Testis (tissue), 3 donors: ENCODE measurements around the gene CCL19. TPM values are rescaled to one million over a fixed set of nuclear protein-coding genes. Genes with fewer than 3 reads are reported as not detected.

Experiments
- DNase-seq: peaks from one replicate; pipeline ENCODE4 v3.0.0-alpha.2; 2019
- H3K27ac ChIP-seq, 2 donors: fragments of 200-600 bp; sonication (generic); one replicate each; pipeline ENCODE4 v1.5.1; 2019
- H3K27me3 ChIP-seq: fragments of 200-600 bp; sonication (generic); one replicate; pipeline ENCODE4 v1.5.1; 2019
- H3K36me3 ChIP-seq: fragments of 200-600 bp; sonication (generic); one replicate; pipeline ENCODE4 v1.5.1; 2017; ENCODE audit warnings: low read depth; ENCODE audit errors: missing control alignments
- H3K4me1 ChIP-seq: fragments of 200-600 bp; sonication (generic); one replicate; pipeline ENCODE4 v1.5.1; 2019
- H3K4me3 ChIP-seq, 2 donors: fragments of 200-600 bp; sonication (generic); one replicate each; pipeline ENCODE4 v1.5.1; 2017 to 2019
- H3K9me3 ChIP-seq: fragments of 200-600 bp; sonication (generic); one replicate; pipeline ENCODE4 v1.5.1; 2017
- POLR2A ChIP-seq: fragments of 450-650 bp; IDR thresholded peaks from one replicate; pipeline ENCODE4 v1.6.1; 2017; ENCODE audit warnings: antibody characterized with exemption, mild to moderate bottlenecking, moderate library complexity
- WGBS, 2 donors: methylation state at CpG; one replicate each; pipeline ENCODE4 v1.1.5; 2018; 5-methylcytosine and 5-hydroxymethylcytosine counted together
- intact Hi-C: fragments of 100-400 bp; cut with DNase I; formaldehyde crosslinking; loops from one replicate; pipeline ENCODE4 v1.15.1; 2023; ENCODE audit warnings: low total_unique reads
- polyA plus RNA-seq: library from polyadenylated mRNA; stranded (reverse); fragments of 350-450 nt; fragmentation: Illumina TruSeq; extraction: RNeasy Lipid Tissue Mini Kit (QIAGEN cat#74804); gene quantifications from one replicate; pipeline ENCODE4 v1.2.3, GENCODE V29; 2014; ENCODE audit warnings: low read depth, low replicate concordance; ENCODE audit not compliant: insufficient read depth
- total RNA-seq, 2 donors: library from RNA; depleted of rRNA; stranded (reverse); fragments of >200 nt; gene quantifications; one replicate each; pipeline ENCODE4 v1.2.3, GENCODE V29; 2016
- TF ChIP-seq, protein P1 (sequence below), 3 experiments: fragments of 450-650 bp in 2 of 3; fragments of 200-600 bp in 1 of 3; sonication (generic) in 1 of 3; IDR thresholded peaks; one replicate each; pipeline ENCODE4 v1.5.1; 2016 to 2019; ENCODE audit warnings: antibody characterized with exemption in 3 of 3, mild to moderate bottlenecking in 2 of 3, moderate library complexity in 1 of 3

The CCL19 gene
- total and polyA plus RNA-seq, 3 donors from 2014 or later: 15.5 TPM; not detected in 2

DNA sequence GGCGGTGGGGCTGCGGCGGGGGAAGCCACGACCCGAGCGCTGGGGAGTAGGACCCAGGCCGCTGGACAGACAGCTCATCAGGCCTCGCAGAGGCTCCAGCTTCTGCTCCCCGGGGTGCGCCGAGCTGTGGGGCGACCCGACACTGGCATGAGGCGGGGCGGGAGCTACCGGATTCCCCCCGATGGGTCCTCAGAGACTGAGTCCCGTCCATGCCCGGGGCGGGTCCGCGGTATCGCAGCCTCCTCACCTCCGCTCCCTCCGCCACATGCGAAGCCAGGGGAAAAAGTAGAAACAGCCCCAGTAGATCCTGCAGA lies 26.1 kb downstream of the CCL19 start:
- intact Hi-C loops: no loop called here

DNA sequence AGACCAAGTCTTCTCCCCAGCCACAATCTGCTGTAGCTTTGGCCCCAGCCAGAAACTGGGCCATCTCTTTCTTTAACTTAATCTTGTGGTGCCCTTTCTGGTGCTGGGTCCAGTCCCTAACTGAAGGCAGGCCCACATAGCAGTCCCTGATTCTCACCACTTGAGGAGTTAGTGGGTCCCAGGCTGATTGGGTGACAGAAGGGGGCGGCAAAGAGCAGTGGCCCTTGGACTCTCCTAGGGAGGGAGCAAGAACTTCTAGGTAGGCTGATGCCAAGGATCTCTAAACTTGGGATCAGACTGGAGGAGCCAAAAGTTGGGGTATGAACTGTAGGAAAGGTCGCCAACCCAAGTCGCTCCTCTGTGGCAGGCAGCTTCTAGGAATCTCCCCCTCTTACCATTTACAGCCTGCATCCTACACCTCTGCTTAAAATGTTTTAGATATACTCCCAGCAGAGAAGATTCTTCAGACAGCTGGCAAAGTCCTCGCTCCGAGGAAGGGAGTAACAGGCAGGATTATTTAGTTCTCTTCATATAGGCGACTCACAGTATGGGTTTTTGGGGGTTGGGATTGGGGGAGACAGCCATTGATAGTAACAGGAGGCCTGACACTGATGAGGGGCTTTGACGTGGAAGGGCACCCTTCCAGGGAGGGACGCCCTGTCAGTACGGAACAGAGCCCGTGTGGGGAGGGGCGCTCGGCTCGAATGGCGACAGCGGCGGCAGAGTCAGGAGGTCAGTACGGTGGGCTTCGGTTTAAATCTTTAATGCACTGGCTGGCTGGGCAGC lies 26.6 kb downstream of the CCL19 start:
- peaks cover 16% of the 10 kb centered on the region for H3K4me1 ChIP-seq
- H3K27ac ChIP-seq: peak overlapping the region; percentile 98 to 100
- intact Hi-C loops: no loop called here
- H3K27me3 ChIP-seq: no peaks in the 10 kb centered on the region
- H3K36me3 ChIP-seq: no peaks in the 10 kb centered on the region
- no peaks in the 10 kb centered on the region for H3K9me3 ChIP-seq
- WGBS, 2 donors: 12 to 26% methylated on average over 9 to 18 of the region's 18 CpGs
- TF ChIP-seq, protein P1, sequence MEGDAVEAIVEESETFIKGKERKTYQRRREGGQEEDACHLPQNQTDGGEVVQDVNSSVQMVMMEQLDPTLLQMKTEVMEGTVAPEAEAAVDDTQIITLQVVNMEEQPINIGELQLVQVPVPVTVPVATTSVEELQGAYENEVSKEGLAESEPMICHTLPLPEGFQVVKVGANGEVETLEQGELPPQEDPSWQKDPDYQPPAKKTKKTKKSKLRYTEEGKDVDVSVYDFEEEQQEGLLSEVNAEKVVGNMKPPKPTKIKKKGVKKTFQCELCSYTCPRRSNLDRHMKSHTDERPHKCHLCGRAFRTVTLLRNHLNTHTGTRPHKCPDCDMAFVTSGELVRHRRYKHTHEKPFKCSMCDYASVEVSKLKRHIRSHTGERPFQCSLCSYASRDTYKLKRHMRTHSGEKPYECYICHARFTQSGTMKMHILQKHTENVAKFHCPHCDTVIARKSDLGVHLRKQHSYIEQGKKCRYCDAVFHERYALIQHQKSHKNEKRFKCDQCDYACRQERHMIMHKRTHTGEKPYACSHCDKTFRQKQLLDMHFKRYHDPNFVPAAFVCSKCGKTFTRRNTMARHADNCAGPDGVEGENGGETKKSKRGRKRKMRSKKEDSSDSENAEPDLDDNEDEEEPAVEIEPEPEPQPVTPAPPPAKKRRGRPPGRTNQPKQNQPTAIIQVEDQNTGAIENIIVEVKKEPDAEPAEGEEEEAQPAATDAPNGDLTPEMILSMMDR (IDR thresholded peaks at IDR 0.05): peak; percentile 56 to 83 (median 68)
- no peak for TF ChIP-seq POLR2A
- peak; percentile 92 for DNase-seq
- H3K4me3 ChIP-seq: peak overlapping the region; percentile 77 to 91

More for the DNA sequence above, 26.1 kb downstream of the CCL19 start:
- Histone ChIP-seq H3K4me3 (peak overlapping the region; percentile 77 to 91), H3K9me3 (no peaks in the 10 kb centered on the region), H3K4me1 (peaks cover 16% of the 10 kb centered on the region), H3K27ac (peak overlapping the region; percentile 98 to 100), H3K36me3 (no peaks in the 10 kb centered on the region), H3K27me3 (no peaks in the 10 kb centered on the region)
- no peak for TF ChIP-seq POLR2A
- TF ChIP-seq, protein P1 (IDR thresholded peaks at IDR 0.05): no peak
- no peak for DNase-seq
- 1 to 11% methylated on average over 7 to 26 of the region's 26 CpGs for WGBS, 2 donors

DNA sequence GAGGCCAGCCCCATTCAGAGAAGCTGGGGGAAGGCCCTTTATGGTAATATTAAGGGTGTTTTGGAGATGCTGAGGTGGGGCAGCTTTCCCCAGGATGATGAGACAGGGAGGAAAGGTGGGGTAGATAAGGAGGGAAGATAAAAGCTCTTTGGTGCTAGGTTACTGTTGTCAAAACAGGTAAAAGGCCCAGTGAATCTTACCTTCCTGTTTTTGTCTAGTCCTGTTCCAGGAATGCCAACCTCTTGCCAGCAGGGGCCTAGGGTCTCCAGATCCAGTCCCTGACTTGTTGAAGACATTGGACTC lies 27.8 kb downstream of the CCL19 start:
- no peaks in the 10 kb centered on the region for H3K27me3 ChIP-seq
- intact Hi-C loops: no loop called here
- TF ChIP-seq, protein P1 (IDR thresholded peaks at IDR 0.05): no peak
- TF ChIP-seq POLR2A: no peak
- peaks cover 16% of the 10 kb centered on the region for H3K4me1 ChIP-seq
- no peaks in the 10 kb centered on the region for H3K36me3 ChIP-seq
- no peak for DNase-seq
- H3K4me3 ChIP-seq: no peak overlapping the region
- H3K27ac ChIP-seq: no peak overlapping the region
- no peaks in the 10 kb centered on the region for H3K9me3 ChIP-seq

DNA sequence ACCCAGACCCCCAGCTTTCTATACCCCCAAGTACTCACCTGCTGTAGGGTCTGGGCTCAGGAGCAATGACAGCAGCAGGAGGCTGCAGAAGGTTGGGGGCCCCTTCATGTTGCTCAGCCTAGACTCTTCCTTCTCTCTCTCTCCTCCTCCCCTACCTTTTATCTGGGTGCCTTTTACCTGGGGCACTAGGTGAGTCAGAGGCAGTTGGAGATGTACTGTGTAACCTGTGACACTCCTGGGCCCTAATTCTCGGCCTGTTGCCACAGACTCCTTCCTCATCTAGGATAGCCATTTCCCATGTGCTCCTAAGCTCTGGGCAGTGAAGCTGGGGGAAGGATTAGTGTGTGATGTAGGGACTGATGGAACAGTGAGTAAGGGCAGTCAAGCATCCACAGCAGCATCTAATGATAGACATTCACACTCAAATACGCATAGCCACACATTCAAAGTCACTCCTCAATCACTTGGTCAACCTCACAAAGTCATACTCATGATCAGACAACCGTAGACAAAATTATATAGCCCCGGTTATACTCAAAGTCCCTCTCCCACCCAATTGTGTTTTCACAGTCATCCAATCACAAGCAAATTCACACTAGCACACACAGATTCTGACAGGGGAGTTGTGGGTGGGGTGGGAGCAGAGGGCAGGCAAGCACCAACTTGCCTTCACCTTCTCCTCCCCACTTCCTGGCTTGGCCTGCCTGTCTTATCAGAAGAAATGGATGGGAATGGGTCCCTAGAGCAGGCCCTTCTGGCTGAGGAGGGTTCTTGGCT lies 28.4 kb downstream of the CCL19 start, which contains the start of gene CCL27:
Gene CCL27, minus strand, starts transcription at position 132 of the 777 bp plus-strand sequence. Its CDS starts 24 bp downstream, at position 108.
- DNase-seq: no peak
- H3K27ac ChIP-seq: no peak within 1 kb of the TSS
- peaks cover 16% of the 10 kb centered on the region for H3K4me1 ChIP-seq
- intact Hi-C loops: no loop called here
- WGBS, 2 donors: 90 to 91% methylated on average over 4 of the region's 4 CpGs
- TF ChIP-seq, protein P1 (IDR thresholded peaks at IDR 0.05): no peak
- TF ChIP-seq POLR2A: no peak
- no peaks in the 10 kb centered on the region for H3K36me3 ChIP-seq
- no peak within 1 kb of the TSS for H3K4me3 ChIP-seq
- no peaks in the 10 kb centered on the region for H3K27me3 ChIP-seq
- H3K9me3 ChIP-seq: no peaks in the 10 kb centered on the region
